PC-9 (cell line): ENCODE data around the gene BCL2L13. TPM values are rescaled to one million over a fixed set of nuclear protein-coding genes. Genes with fewer than 3 reads are reported as not detected.

Source experiments
- BruUV-seq: library from RNA; stranded (reverse); fragments of 400-500 nt; replicated peaks from 2 replicates; lab custom pipeline; 2021; lab: Mats Ljungman, UMichigan
- CTCF ChIA-PET: fragments of 300-600 bp; sonication (Branson Sonifier 250); formaldehyde crosslinking; loops from one replicate; lab custom pipeline; 2022; ENCODE audit warnings: antibody characterized with exemption; lab: Charles Lee
- POLR2A ChIA-PET: fragments of 300-600 bp; sonication (Branson Sonifier 250); formaldehyde crosslinking; loops from one replicate; lab custom pipeline; 2022; ENCODE audit warnings: antibody characterized with exemption; ENCODE audit not compliant: unreplicated experiment; lab: Charles Lee
- DNase-seq, 2 experiments: peaks; one replicate each; pipeline versions ENCODE4 v3.0.0 to v3.0.0-alpha.2; 2015 to 2022; ENCODE audit warnings: mixed read lengths in 1 of 2
- H2AFZ ChIP-seq: fragments of 200-600 bp; sonication (generic); 2 replicates; pipeline ENCODE4 v1.8.1; 2017; ENCODE audit warnings: antibody characterized with exemption
- H3F3A ChIP-seq: fragments of 200-600 bp; sonication (generic); 2 replicates; pipeline ENCODE4 v1.8.1; 2017; ENCODE audit warnings: antibody characterized with exemption, mild to moderate bottlenecking, low read depth; ENCODE audit not compliant: insufficient read depth
- H3K27ac ChIP-seq: fragments of 200-600 bp; sonication (generic); 2 replicates; pipeline ENCODE4 v1.6.1; 2016; ENCODE audit warnings: mixed run types
- H3K27me3 ChIP-seq: fragments of 200-600 bp; sonication (generic); 2 replicates; pipeline ENCODE4 v1.6.1; 2016; ENCODE audit warnings: low read depth, mixed run types; ENCODE audit not compliant: insufficient read depth
- H3K36me3 ChIP-seq: fragments of 200-600 bp; sonication (generic); 2 replicates; pipeline ENCODE4 v1.6.1; 2016; ENCODE audit warnings: low read depth, mixed run types
- H3K4me1 ChIP-seq: fragments of 200-600 bp; sonication (generic); replicated peaks from 2 replicates; pipeline ENCODE4 v1.6.1; 2016; ENCODE audit warnings: mixed run types; ENCODE audit not compliant: insufficient read depth
- H3K4me2 ChIP-seq: fragments of 200-600 bp; sonication (generic); 2 replicates; pipeline ENCODE4 v1.6.1; 2017; ENCODE audit warnings: mixed run types
- H3K4me3 ChIP-seq: fragments of 200-600 bp; sonication (generic); 2 replicates; pipeline ENCODE4 v1.6.1; 2016; ENCODE audit warnings: mixed run types
- H3K79me2 ChIP-seq: fragments of 200-600 bp; sonication (generic); 2 replicates; pipeline ENCODE4 v1.6.1; 2017; ENCODE audit warnings: low read depth, mixed run types
- H3K9me2 ChIP-seq: fragments of 200-600 bp; sonication (generic); 2 replicates; pipeline ENCODE4 v1.8.1; 2017; ENCODE audit warnings: mild to moderate bottlenecking; ENCODE audit not compliant: insufficient read depth
- H3K9me3 ChIP-seq: fragments of 200-600 bp; sonication (generic); 2 replicates; pipeline ENCODE4 v1.8.1; 2016; ENCODE audit warnings: low read depth; ENCODE audit not compliant: insufficient read depth
- H4K20me1 ChIP-seq: fragments of 200-600 bp; sonication (generic); 2 replicates; pipeline ENCODE4 v1.8.1; 2017; ENCODE audit not compliant: insufficient read depth
- EZH2 ChIP-seq: fragments of 200-600 bp; sonication (generic); IDR thresholded peaks from 2 replicates; pipeline ENCODE4 v1.8.0; 2017; ENCODE audit warnings: antibody characterized with exemption, low read depth
- intact Hi-C: fragments of 100-400 bp; cut with micrococcal nuclease; formaldehyde crosslinking; loops from one replicate; pipeline ENCODE4 v1.10.0; 2022; ENCODE audit not compliant: unreplicated experiment
- total RNA-seq: library from RNA; stranded (reverse); gene quantifications from 2 replicates; pipeline ENCODE4 v1.2.3, GENCODE V29; 2021
- TF ChIP-seq, protein P1 (sequence below): fragments of 200-600 bp; sonication (generic); conservative IDR thresholded peaks from 2 replicates; pipeline ENCODE4 v1.6.1; 2017; ENCODE audit warnings: mixed run types, antibody characterized with exemption, mild to moderate bottlenecking, moderate library complexity

Gene BCL2L13
- total RNA-seq, 1 experiment from 2014 or later = 43.1 TPM

GRCh38 chr22:17705546-17705945, 67.0 kb downstream of the BCL2L13 start:
- CTCF ChIA-PET = interaction anchor here (0.6 kb wide), 1 partner anchor 632 kb away, joined by 5 read pairs; no protein-coding TSS in a partner anchor
- TF ChIP-seq EZH2 = no peak
- TF ChIP-seq, protein P1, sequence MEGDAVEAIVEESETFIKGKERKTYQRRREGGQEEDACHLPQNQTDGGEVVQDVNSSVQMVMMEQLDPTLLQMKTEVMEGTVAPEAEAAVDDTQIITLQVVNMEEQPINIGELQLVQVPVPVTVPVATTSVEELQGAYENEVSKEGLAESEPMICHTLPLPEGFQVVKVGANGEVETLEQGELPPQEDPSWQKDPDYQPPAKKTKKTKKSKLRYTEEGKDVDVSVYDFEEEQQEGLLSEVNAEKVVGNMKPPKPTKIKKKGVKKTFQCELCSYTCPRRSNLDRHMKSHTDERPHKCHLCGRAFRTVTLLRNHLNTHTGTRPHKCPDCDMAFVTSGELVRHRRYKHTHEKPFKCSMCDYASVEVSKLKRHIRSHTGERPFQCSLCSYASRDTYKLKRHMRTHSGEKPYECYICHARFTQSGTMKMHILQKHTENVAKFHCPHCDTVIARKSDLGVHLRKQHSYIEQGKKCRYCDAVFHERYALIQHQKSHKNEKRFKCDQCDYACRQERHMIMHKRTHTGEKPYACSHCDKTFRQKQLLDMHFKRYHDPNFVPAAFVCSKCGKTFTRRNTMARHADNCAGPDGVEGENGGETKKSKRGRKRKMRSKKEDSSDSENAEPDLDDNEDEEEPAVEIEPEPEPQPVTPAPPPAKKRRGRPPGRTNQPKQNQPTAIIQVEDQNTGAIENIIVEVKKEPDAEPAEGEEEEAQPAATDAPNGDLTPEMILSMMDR = no peak
- BruUV-seq = no TSS peak
- no peak for DNase-seq
- Histone ChIP-seq H3K36me3 (no peaks in the 10 kb centered on the region; the same call in 1 of the 2 replicates), H3K4me3 (no peak overlapping the region), H3K9me3 (no peaks in the 10 kb centered on the region), H3K27me3 (no peaks in the 10 kb centered on the region), H4K20me1 (no peaks in the 10 kb centered on the region), H3K79me2 (0 out of 2 replicates have a peak, but pooled peaks cover 5% of the 10 kb centered on the region), H3K27ac (peak overlapping the region; percentile 95), H3K4me1 (peaks cover 21% of the 10 kb centered on the region), H2AFZ (no peak overlapping the region), H3K9me2 (no peaks in the 10 kb centered on the region), H3K4me2 (peak overlapping the region; percentile 84), H3F3A (peaks cover 14% of the 10 kb centered on the region; the same call in 1 of the 2 replicates)
- POLR2A ChIA-PET = no interaction called here
- intact Hi-C loops = no loop called here

- POLR2A ChIA-PET = interaction anchor here (0.6 kb wide), 1 partner anchor 370 kb away, joined by 3 read pairs; no protein-coding TSS in a partner anchor
These were observed 67.7 kb downstream of the BCL2L13 start for GRCh38 chr22:17705951-17706900.

More at GRCh38 chr22:17705951-17706900, 67.7 kb downstream of the BCL2L13 start:
- intact Hi-C loops = loop anchor here (2.0 kb wide), 1 partner anchor 77 kb away; the partner anchor contains the start of gene ATP6V1E1
- Histone ChIP-seq H3K9me3 (no peaks in the 10 kb centered on the region), H3K4me2 (peak overlapping the region; percentile 84), H3K9me2 (no peaks in the 10 kb centered on the region), H3K36me3 (no peaks in the 10 kb centered on the region; the same call in 1 of the 2 replicates), H3F3A (peaks cover 14% of the 10 kb centered on the region; the same call in 1 of the 2 replicates), H3K27ac (peak overlapping the region; percentile 95), H3K27me3 (no peaks in the 10 kb centered on the region), H4K20me1 (no peaks in the 10 kb centered on the region), H3K79me2 (0 out of 2 replicates have a peak, but pooled peaks cover 5% of the 10 kb centered on the region), H2AFZ (peak overlapping the region; percentile 66; the same call in 1 of the 2 replicates), H3K4me1 (peaks cover 21% of the 10 kb centered on the region), H3K4me3 (peak overlapping the region; percentile 40; the same call in 1 of the 2 replicates)
- no TSS peak for BruUV-seq
- CTCF ChIA-PET = interaction anchor here (0.6 kb wide), 1 partner anchor 632 kb away, joined by 5 read pairs; no protein-coding TSS in a partner anchor
- TF ChIP-seq EZH2 = no peak
- TF ChIP-seq, protein P1 = no peak
- DNase-seq = peak; percentile 59 to 84
